ENCODE results near the gene KSR2.
A peak's percentile ranks its signal among the peaks of the same experiment; 100 is the strongest.
"Not testable (repeated sequence)": the region's sequence is repeated elsewhere in the genome, so short reads cannot be mapped to it uniquely, and the experiment has no call there.

KSR2 gene

DNA sequence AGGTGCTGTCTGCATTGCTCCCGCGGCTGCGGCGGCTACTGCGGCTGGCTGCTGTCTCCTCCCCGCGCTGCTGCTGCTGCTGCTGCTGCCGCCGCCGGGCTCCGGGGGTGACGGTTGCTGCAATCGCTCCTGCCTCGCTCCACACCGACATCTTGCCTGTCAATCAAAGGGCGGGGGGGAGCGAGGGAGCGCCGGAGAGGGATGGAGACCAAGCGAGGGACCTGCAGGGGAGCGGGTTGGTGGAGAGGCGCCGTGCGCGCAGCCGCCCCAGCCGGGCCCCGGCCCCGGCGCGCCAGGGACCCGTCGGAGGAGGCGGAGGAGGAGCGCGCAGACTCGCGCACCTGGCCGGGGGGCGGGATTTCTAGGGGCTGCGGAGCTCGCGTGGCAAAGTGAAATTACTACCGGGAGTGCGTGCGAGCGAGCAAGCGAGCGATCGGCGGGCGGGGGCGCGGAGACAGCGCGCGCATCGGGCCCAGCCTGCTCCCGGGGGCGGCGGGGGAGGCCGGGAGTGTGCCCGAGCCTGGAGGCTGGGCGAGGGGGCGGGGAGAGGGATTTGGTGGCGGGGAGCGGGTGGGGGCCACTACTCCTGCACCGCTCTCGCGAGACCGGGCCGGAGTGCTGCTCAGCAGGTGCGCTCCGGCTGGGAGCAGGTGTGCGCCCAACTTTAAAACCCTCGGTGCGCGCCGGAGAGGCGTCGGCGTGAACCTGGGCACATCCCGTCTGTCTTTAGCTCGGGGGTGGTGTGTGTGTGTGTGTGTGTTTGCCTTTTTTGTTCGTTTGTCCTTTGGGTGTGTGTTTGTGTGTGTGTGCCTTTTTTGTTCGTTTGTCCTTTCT is at the start of gene KSR2:
KSR2 (minus strand) TSS at position 165 of the 834 bp plus-strand sequence. CDS start 735 bp downstream, outside the sequence.
- DNase-seq (ENCODE audit: low read depth): no peak

GRCh38 chr12:118017926-118018325 is 49.1 kb upstream of the KSR2 start:
- DNase-seq (ENCODE audit: low read depth): no peak

- DNase-seq (ENCODE audit: low read depth): peak; percentile 94
Measured at GRCh38 chr12:118016424-118017264, 47.9 kb upstream of the KSR2 start, which contains the start of gene RFC5. Gene RFC5, plus strand, starts transcription at chr12:118016703. Its CDS starts 125 bp downstream, at chr12:118016828.

DNA sequence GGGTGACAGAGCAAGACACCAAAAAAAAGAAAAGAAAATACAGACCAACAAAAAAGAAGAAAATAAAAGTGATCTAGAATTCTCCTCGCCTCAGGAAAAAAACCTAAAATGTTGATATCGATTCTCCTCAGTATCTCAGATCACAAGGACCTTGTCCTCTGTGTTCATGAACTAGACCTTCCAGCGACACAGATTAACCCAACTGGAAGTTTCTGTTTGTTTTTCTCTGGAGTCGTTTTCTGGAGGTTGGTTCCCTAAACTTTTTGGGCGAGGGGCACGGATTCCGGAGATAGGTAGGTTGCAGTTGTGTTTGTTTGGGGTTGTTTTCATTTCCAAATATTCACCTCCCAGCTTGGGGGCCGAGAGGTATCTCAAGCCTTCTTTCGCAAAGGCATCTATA is 47.2 kb upstream of the KSR2 start:
- no peak for DNase-seq (ENCODE audit: low read depth)

GRCh38 chr12:118015306-118015705 is 46.5 kb upstream of the KSR2 start:
- DNase-seq (ENCODE audit: low read depth): no peak

DNA sequence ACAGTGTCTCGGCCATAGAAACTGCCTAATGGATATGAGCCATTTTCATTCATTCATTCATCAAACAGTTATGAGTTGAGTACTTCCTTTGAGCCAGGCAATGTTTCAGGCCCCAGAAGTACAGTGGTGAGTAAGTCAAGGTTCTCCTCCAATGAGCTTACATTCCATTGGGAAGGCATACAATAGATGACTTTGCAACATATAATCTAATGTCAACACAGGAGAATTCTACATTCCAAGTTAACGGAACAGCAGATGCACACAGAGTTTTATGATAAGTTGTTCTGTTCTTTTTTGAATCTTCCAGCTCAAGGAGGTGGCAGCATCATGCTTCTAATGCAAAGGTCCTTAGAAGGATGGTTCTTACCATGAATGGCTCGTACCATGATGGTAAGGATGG is 44.5 kb upstream of the KSR2 start:
- no peak for DNase-seq (ENCODE audit: low read depth)

GRCh38 chr12:118011961-118012360 is 43.2 kb upstream of the KSR2 start:
- DNase-seq (ENCODE audit: low read depth): no peak

DNA sequence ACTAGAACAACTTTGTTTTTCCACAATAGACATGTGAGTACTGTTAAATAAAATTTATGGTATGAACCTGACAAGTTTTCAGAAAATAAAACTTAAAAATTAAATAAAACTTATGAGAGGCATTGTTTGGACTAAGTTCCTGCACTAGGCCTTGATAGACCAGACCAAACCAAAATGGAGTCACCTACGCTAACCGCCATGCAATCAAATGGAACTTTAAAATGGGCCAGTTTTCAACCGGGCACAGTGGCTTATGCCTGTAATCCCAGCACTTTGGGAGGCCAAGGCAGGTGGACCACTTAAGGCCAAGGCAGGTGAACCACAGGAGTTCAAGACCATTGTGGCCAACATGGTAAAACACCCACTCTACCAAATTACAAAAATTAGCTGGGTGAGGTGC is 42.6 kb upstream of the KSR2 start:
- no peak for DNase-seq (ENCODE audit: low read depth)

- no peak for DNase-seq (ENCODE audit: low read depth)
Measured at GRCh38 chr12:118010903-118011302, 42.1 kb upstream of the KSR2 start.

DNA sequence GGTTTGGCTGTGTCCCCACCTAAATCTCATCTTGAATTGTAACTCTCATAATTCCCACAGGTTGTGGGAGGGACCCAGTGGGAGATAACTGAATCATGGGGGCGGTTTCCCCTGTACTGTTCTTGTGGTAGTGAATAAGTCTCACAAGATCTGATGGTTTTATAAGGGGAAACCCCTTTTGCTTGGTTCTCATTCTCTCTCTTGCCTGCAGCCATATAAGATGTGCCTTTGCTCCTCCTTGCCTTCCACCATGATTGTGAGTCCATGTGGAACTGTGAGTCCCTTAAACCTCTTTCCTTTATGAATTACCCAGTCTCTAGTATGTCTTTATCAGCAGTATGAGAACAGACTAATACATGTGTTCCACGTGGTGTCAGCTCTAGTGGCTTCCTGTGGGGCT is 31.0 kb upstream of the KSR2 start:
- not testable (repeated sequence) for DNase-seq (ENCODE audit: low read depth)

GRCh38 chr12:117998719-117999118 is 29.9 kb upstream of the KSR2 start:
- DNase-seq (ENCODE audit: low read depth): no peak

DNA sequence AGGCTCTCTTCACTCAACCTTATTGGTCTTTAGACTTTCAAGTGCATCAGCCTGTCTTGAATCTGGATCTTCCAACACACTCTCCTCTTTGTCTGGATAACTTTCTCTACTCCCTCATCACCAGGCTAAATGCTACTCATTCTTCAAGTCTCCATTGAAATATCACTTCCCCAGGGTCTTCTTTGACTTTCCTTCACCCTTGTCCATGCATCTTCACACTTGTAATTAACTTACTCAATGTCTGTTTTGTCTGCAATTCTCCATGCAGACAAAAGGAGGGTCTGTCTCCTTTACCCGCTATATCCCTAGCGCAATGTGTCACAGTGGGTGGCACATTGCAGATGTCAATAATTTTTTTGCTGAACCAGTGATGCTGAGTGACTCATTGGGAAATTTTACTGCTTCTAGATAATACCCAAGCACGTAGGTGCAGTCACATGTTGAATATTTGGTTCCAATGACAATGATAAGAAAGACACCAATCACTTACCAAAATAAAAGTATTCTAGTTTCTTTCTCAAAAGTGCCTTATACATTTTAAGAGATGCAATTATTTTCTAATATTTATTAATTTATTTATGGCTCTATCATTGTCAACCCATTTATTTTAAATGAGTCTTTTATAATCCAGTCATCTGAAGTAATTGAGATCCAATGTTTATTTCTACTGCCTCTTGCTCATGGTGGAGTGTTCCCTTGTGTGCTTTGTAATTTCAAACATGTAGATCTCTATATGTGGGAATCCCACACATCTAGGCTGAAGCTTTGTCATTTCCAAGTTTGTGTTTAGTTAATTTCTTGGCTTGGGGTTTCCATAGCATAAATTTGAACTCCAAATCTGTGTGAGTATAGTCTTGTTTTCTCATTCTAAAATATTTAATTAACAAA is 26.0 kb upstream of the KSR2 start:
- DNase-seq (ENCODE audit: low read depth): no peak

- DNase-seq (ENCODE audit: low read depth): peak; percentile 65
Measured at GRCh38 chr12:117986705-117987469, 18.1 kb upstream of the KSR2 start.

DNA sequence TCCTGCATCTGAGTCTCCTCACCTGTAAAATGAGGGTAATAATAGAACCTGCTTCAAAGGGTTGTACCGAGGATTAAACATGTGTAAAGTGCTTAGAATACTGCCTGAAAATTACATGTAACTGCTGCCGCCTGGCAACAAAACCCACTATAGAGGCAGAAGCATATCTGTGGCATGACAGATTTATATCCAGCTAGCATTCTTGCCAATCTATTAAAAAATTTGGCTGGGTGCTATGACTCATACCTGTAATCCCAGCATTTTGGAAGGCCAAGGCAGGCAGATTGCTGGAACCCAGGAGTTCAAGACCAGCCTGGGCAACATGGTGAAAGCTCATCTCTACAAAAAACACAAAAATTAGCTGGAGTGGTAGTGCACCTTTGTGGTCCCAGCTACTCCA is 16.4 kb upstream of the KSR2 start:
- no peak for DNase-seq (ENCODE audit: low read depth)

- no peak for DNase-seq (ENCODE audit: low read depth)
Measured at GRCh38 chr12:117981267-117981666, 12.5 kb upstream of the KSR2 start.

GRCh38 chr12:117980616-117981015 is 11.8 kb upstream of the KSR2 start:
- DNase-seq (ENCODE audit: low read depth): peak; percentile 12

- no peak for DNase-seq (ENCODE audit: low read depth)
Measured at GRCh38 chr12:117977373-117977772, 8.6 kb upstream of the KSR2 start.

- DNase-seq (ENCODE audit: low read depth): no peak
Measured at GRCh38 chr12:117975006-117975405, 6.2 kb upstream of the KSR2 start.

DNA sequence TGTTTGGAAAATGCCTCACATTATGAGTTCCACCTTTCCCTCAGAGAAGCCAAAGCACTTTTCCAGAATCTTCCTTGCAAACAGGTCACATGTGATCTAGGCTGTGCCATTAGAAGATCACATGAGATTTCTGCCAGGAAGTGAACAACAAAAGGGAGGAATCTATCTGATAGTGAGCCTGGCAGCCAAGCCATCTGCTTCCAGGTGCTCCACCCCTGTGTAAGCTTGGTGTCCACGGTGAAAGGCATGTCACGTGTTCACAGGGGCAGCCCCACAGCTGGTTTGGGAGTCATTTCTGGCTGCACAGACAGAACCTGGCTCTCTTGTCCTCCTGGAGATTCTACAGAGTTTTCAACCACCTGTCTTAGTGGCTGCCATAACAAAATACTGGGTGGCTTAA is 3.5 kb upstream of the KSR2 start:
- no peak for DNase-seq (ENCODE audit: low read depth)

DNA sequence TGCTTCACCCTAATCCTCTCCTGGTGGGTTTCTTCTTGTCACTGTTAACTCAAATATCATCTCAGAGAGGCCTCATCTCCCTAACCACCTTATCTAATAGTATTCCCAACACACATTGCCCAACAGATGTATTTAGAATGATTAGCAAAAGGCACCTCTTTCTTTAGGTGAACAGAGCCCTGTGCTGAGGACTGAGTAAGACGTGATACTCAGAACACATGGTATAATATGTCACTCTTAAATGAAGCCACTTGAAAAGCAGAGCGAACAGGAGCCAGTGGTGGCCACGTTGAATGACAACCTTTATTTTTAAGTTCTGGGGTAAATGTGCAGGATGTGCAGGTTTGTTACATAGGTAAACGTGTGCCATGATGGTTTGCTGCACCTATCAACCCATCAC is 1.5 kb upstream of the KSR2 start:
- DNase-seq (ENCODE audit: low read depth): no peak

GRCh38 chr12:117968151-117968789 is 520 bp downstream of the KSR2 start:
- DNase-seq (ENCODE audit: low read depth): no peak
